Neuronal stem cell (in vitro differentiated cells): ENCODE data around the gene TTLL8.
A peak's percentile ranks its signal among the peaks of the same experiment; 100 is the strongest.
"Not testable (repeated sequence)": the region's sequence is repeated elsewhere in the genome, so short reads cannot be mapped to it uniquely, and the experiment has no call there.

Experiments
- DNase-seq: peaks from one replicate; pipeline ENCODE4 v3.0.0-alpha.2; 2013; ENCODE audit warnings: low spot score
- H2AFZ ChIP-seq: one replicate; pipeline ENCODE4 v1.6.1; 2013; ENCODE audit warnings: mild to moderate bottlenecking, low read length, inconsistent platforms
- H2AK5ac ChIP-seq: 2 replicates; pipeline ENCODE4 v1.6.1; 2013; ENCODE audit warnings: low read depth, mild to moderate bottlenecking, inconsistent platforms, low read length, moderate library complexity, mixed read lengths
- H2BK120ac ChIP-seq: 2 replicates; pipeline ENCODE4 v1.6.1; 2013; ENCODE audit warnings: low read depth, mild to moderate bottlenecking, inconsistent platforms, low read length, moderate library complexity, mixed read lengths
- H2BK12ac ChIP-seq: one replicate; pipeline ENCODE4 v1.6.1; 2013; ENCODE audit warnings: low read length, inconsistent platforms
- H2BK15ac ChIP-seq: 2 replicates; pipeline ENCODE4 v1.6.1; 2013; ENCODE audit warnings: mild to moderate bottlenecking, low read length, inconsistent platforms, mixed read lengths
- H2BK5ac ChIP-seq: one replicate; pipeline ENCODE4 v1.6.1; 2013; ENCODE audit warnings: inconsistent platforms, mild to moderate bottlenecking, low read length, moderate library complexity
- H3K14ac ChIP-seq: one replicate; pipeline ENCODE4 v1.6.1; 2013; ENCODE audit warnings: low read length, inconsistent platforms
- H3K18ac ChIP-seq: 2 replicates; pipeline ENCODE4 v1.6.1; 2013; ENCODE audit warnings: low read length, inconsistent platforms
- H3K23ac ChIP-seq: 2 replicates; pipeline ENCODE4 v1.6.1; 2013; ENCODE audit warnings: low read depth, mild to moderate bottlenecking, mixed read lengths, low read length, inconsistent platforms; ENCODE audit not compliant: poor library complexity
- H3K27ac ChIP-seq: replicated peaks from 3 replicates; pipeline ENCODE4 v1.5.1; 2013; ENCODE audit warnings: low read length, inconsistent platforms
- H3K27me3 ChIP-seq, 3 experiments: 2 replicates each; pipeline ENCODE4 v1.6.1; 2013; ENCODE audit warnings: low read length in 3 of 3, mild to moderate bottlenecking in 2 of 3, inconsistent platforms in 1 of 3, low read depth in 1 of 3, mixed read lengths in 1 of 3, moderate library complexity in 1 of 3; ENCODE audit not compliant: control insufficient read depth in 3 of 3, insufficient read depth in 3 of 3
- H3K36me3 ChIP-seq, 2 donors: replicated peaks in 1 of 2; 2 replicates each; pipeline ENCODE4 v1.6.1; 2013; ENCODE audit warnings: low read length in 2 of 2; ENCODE audit not compliant: control insufficient read depth in 2 of 2, insufficient read depth in 2 of 2
- H3K4ac ChIP-seq: 2 replicates; pipeline ENCODE4 v1.6.1; 2013; ENCODE audit warnings: inconsistent platforms, mild to moderate bottlenecking, low read length, moderate library complexity
- H3K4me1 ChIP-seq, 2 donors: 1 replicate in 1 of 2; 2 replicates in 1 of 2; pipeline ENCODE4 v1.6.1; 2013; ENCODE audit warnings: low read length in 2 of 2, low read depth in 1 of 2; ENCODE audit not compliant: control insufficient read depth in 2 of 2, insufficient read depth in 1 of 2
- H3K4me2 ChIP-seq: one replicate; pipeline ENCODE4 v1.6.1; 2013; ENCODE audit warnings: mild to moderate bottlenecking, low read length, inconsistent platforms; ENCODE audit not compliant: insufficient read depth, poor library complexity, severe bottlenecking
- H3K4me3 ChIP-seq, 2 donors: 2 replicates each; pipeline ENCODE4 v1.5.1; 2013; ENCODE audit warnings: low read length in 2 of 2, mild to moderate bottlenecking in 2 of 2, inconsistent platforms in 1 of 2, moderate library complexity in 1 of 2
- H3K79me1 ChIP-seq: one replicate; pipeline ENCODE4 v1.6.1; 2013; ENCODE audit warnings: low read depth, mild to moderate bottlenecking, inconsistent platforms, low read length, moderate library complexity
- H3K9ac ChIP-seq: one replicate; pipeline ENCODE4 v1.6.1; 2013; ENCODE audit warnings: mild to moderate bottlenecking, low read depth, low read length, inconsistent platforms; ENCODE audit not compliant: poor library complexity
- H3K9me3 ChIP-seq, 2 donors: replicated peaks in 1 of 2; 2 replicates each; pipeline versions ENCODE3 to v1.6.1; 2013; ENCODE audit warnings: low read length in 2 of 2, mild to moderate bottlenecking in 2 of 2, inconsistent platforms in 1 of 2, low read depth in 1 of 2, mixed read lengths in 1 of 2, moderate library complexity in 1 of 2; ENCODE audit not compliant: control insufficient read depth in 2 of 2, insufficient read depth in 1 of 2
- H4K8ac ChIP-seq: one replicate; pipeline ENCODE4 v1.6.1; 2013; ENCODE audit warnings: low read depth, mild to moderate bottlenecking, inconsistent platforms, low read length, moderate library complexity
- H4K91ac ChIP-seq: one replicate; pipeline ENCODE4 v1.6.1; 2013; ENCODE audit warnings: low read length, low read depth, mild to moderate bottlenecking, inconsistent platforms; ENCODE audit not compliant: poor library complexity
- WGBS, 2 donors: extraction: QIAGEN DNeasy Blood & Tissue Kit; methylation state at CpG; one replicate each; pipeline ENCODE4 v1.1.7; 2013; ENCODE audit warnings: missing lambda C conversion rate in 2 of 2, mixed read lengths in 1 of 2; ENCODE audit not compliant: insufficient read length in 2 of 2, insufficient replicate concordance in 1 of 2; ENCODE audit errors: extremely low coverage in 2 of 2; 5-methylcytosine and 5-hydroxymethylcytosine counted together

The TTLL8 gene

DNA sequence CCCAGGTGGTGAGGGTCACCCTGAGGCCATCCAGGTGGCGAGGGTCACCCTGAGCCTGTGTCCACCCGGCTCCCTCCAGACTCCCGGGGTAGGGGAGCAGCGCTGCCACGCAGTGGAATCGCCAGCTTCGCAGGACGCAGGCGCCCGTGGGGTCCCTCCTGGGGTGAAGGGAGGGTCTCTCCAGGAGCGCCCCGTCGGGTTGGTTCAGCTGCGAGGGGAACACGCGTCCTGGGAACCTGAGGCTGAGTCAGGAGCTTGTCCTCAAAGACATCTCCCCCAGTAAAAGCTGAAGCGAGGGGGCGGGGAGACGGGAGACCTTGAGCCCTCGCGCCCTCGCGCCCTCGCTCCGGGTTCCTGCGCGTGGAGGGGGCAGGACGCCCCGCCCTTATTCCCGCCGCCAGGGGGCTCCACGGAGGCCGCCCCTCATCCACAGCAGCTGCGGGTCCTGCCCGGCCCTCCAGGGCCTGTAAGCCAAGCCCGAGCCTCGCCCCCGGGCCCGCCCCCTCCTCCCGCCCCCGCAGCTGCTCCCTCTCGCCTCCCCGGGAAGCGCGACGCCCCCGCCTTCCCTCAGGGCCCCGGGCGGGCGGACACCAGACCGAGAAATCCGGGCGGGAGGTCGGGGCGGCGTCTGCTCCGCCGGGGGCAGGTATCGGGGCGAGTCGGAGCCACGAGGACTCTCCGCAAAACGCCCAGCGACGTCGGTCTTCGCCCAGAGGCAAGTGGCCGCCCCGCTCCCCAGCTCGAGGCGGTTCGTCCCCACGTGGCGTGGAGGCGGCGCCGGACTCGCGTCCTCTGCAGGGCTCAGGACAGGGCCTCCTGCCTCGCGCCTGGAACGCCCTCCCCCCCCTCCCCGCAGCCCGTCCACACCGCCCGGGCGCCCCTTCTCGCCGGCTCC is 74.7 kb downstream of the TTLL8 start:
- no peak overlapping the region for H3K9ac ChIP-seq
- DNase-seq: no peak
- H4K91ac ChIP-seq: no peak overlapping the region
- peak overlapping the region; percentile 94 for H2AK5ac ChIP-seq
- no peaks in the 10 kb centered on the region for H3K4me1 ChIP-seq
- H3K4me3 ChIP-seq: peak overlapping the region in 1 of 2 donors; percentile 23
- H3K27ac ChIP-seq: no peak overlapping the region
- peaks cover 6 to 7% of the 10 kb centered on the region in 2 donors for H3K9me3 ChIP-seq
- peak overlapping the region; percentile 12 for H2BK15ac ChIP-seq
- peak overlapping the region; percentile 64 for H2AFZ ChIP-seq
- peak overlapping the region; percentile 58 for H2BK12ac ChIP-seq
- H3K27me3 ChIP-seq: peaks cover 2 to 22% (median 17%) of the 10 kb centered on the region in 3 experiments
- no CpG with 5 or more reads among the region's 90 CpGs for WGBS, 2 donors
- H3K23ac ChIP-seq: peak overlapping the region; percentile 89
- peak overlapping the region; percentile 82 for H3K14ac ChIP-seq
- H2BK120ac ChIP-seq: no peak overlapping the region
- H3K4me2 ChIP-seq: peak overlapping the region; percentile 25
- H3K79me1 ChIP-seq: no peaks in the 10 kb centered on the region
- no peak overlapping the region for H2BK5ac ChIP-seq
- H4K8ac ChIP-seq: no peak overlapping the region
- no peaks in the 10 kb centered on the region for H3K36me3 ChIP-seq
- peak overlapping the region; percentile 94 for H3K18ac ChIP-seq
- H3K4ac ChIP-seq: no peak overlapping the region

- not testable (repeated sequence) for H3K79me1 ChIP-seq, H3K4ac ChIP-seq, H3K23ac ChIP-seq, H3K14ac ChIP-seq, H3K9me3 ChIP-seq, DNase-seq, H2AFZ ChIP-seq, H3K27ac ChIP-seq, H2BK5ac ChIP-seq, H4K8ac ChIP-seq, H2BK120ac ChIP-seq, H2BK12ac ChIP-seq, H2BK15ac ChIP-seq, H3K18ac ChIP-seq, H3K4me2 ChIP-seq, H3K9ac ChIP-seq, H3K4me1 ChIP-seq, H2AK5ac ChIP-seq, H3K4me3 ChIP-seq, H3K36me3 ChIP-seq, H4K91ac ChIP-seq
- WGBS, 2 donors: no CpG with 5 or more reads among the region's 7 CpGs
- H3K27me3 ChIP-seq: peaks cover 2 to 22% (median 17%) of the 10 kb centered on the region in 3 experiments
Observed at GRCh38 chr22:49981799-49982198, 76.3 kb downstream of the TTLL8 start.

DNA sequence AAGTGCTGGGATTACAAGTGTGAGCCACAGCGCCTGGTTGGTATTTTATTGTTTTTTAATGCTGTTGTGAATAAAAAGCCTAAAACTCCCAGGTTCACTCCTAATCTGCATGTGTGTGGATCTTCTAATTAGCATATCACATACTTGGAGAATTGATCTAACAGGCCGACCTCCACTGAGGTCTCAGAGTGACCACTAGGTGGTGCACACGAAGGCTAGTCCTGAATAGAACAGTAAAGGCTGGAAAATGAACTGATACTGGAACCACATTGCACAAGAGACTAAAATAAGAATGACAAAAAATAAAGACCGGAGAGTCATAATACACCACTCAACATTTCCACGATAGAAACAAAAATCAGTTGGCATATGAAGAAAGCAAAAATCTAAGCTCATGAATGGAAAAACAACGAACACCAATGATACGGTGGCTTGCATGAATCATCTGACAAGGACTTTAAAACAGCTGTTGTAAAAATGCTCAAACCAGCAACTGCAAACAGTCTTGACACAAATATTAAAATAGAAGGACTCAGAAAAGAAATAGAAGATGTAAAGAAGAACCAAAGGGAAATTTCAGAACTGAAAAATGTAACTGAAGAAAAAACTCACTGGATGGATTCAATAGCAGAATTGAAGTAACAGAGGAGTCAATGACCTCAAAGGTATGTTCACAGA is 78.4 kb downstream of the TTLL8 start:
- H3K36me3 ChIP-seq: no peaks in the 10 kb centered on the region
- H2AK5ac ChIP-seq: no peak overlapping the region
- H3K14ac ChIP-seq: no peak overlapping the region
- peaks cover 2 to 7% of the 10 kb centered on the region in 2 donors for H3K9me3 ChIP-seq
- no peak overlapping the region for H4K8ac ChIP-seq
- no peak overlapping the region for H2AFZ ChIP-seq
- peaks cover 2 to 21% (median 14%) of the 10 kb centered on the region in 3 experiments for H3K27me3 ChIP-seq
- H2BK120ac ChIP-seq: no peak overlapping the region
- H3K4me1 ChIP-seq: peaks cover 0 to 2% of the 10 kb centered on the region in 2 donors
- no peak overlapping the region for H4K91ac ChIP-seq
- H3K27ac ChIP-seq: no peak overlapping the region
- no peak for DNase-seq
- no peak overlapping the region for H3K4me3 ChIP-seq
- H3K79me1 ChIP-seq: no peaks in the 10 kb centered on the region
- H3K4me2 ChIP-seq: no peak overlapping the region
- no peak overlapping the region for H3K23ac ChIP-seq
- H2BK5ac ChIP-seq: no peak overlapping the region
- no peak overlapping the region for H2BK15ac ChIP-seq
- H3K9ac ChIP-seq: no peak overlapping the region
- no CpG with 5 or more reads among the region's 7 CpGs for WGBS, 2 donors
- H3K18ac ChIP-seq: no peak overlapping the region
- no peak overlapping the region for H3K4ac ChIP-seq
- H2BK12ac ChIP-seq: no peak overlapping the region

DNA sequence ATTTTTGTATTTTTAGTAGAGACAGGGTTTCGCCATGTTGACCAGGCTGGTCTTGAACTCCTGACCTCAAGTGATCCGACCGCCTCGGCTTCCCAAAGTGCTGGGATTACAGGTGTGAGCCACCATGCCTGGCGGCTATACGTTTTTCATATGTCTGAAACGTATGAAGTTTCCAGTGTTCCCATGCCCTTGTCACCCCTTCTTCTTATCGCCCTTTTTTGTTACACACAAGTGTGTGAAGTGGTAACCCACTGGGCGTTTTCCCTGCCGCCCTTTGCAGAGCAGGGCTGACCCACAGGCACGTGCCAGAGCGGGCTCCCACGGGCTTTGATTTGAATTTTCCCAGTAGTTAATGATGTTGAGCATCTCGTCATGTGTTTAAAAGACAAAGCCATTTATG is 80.5 kb downstream of the TTLL8 start:
- no peak overlapping the region for H2BK5ac ChIP-seq
- no peak overlapping the region for H2BK120ac ChIP-seq
- peaks cover 0 to 14% (median 0%) of the 10 kb centered on the region in 3 experiments for H3K27me3 ChIP-seq
- H2BK12ac ChIP-seq: no peak overlapping the region
- H4K8ac ChIP-seq: no peak overlapping the region
- no peak overlapping the region for H2BK15ac ChIP-seq
- H3K9me3 ChIP-seq: peaks cover 2 to 11% of the 10 kb centered on the region in 2 donors
- no peak overlapping the region for H2AFZ ChIP-seq
- no peak overlapping the region for H3K27ac ChIP-seq
- no peak overlapping the region for H3K18ac ChIP-seq
- no peak overlapping the region for H2AK5ac ChIP-seq
- no peak overlapping the region for H3K9ac ChIP-seq
- WGBS, 2 donors: no CpG with 5 or more reads among the region's 14 CpGs
- H3K4me2 ChIP-seq: no peak overlapping the region
- H3K23ac ChIP-seq: no peak overlapping the region
- H4K91ac ChIP-seq: no peak overlapping the region
- H3K79me1 ChIP-seq: peaks cover 3% of the 10 kb centered on the region
- no peak for DNase-seq
- no peak overlapping the region for H3K14ac ChIP-seq
- H3K4me3 ChIP-seq: no peak overlapping the region
- H3K4ac ChIP-seq: no peak overlapping the region
- H3K4me1 ChIP-seq: peaks cover 0 to 6% of the 10 kb centered on the region in 2 donors
- H3K36me3 ChIP-seq: no peaks in the 10 kb centered on the region
